A549 (cell line): ENCODE measurements around the gene MAST2.

Experiments
- CTCF ChIP-seq: fragments of >200 bp; sonication (Bioruptor Twin); formaldehyde crosslinking; IDR thresholded peaks from 3 replicates; pipeline ENCODE4 v1.5.1; 2016
- EHMT2 ChIP-seq: fragments of 200-600 bp; sonication (generic); IDR thresholded peaks from 2 replicates; pipeline ENCODE4 v1.6.1; 2016; ENCODE audit warnings: antibody characterized with exemption, low read depth, mild to moderate bottlenecking, moderate library complexity
- FOSB ChIP-seq: fragments of 250-450 bp; sonication (Bioruptor Pico); IDR thresholded peaks from 2 replicates; pipeline ENCODE4 v1.5.0; 2020; ENCODE audit warnings: mild to moderate bottlenecking, moderate library complexity
- MYC ChIP-seq: IDR thresholded peaks from 2 replicates; pipeline ENCODE4 v1.6.1; 2012; ENCODE audit warnings: mild to moderate bottlenecking, inconsistent platforms, low read length, improper control_type of control experiment, borderline replicate concordance
- NPAS2 ChIP-seq: fragments of 250-450 bp; sonication (Bioruptor Pico); IDR thresholded peaks from 2 replicates; pipeline ENCODE4 v1.8.0; 2022; ENCODE audit warnings: mild to moderate bottlenecking, moderate library complexity, borderline replicate concordance
- POLR2A ChIP-seq: IDR thresholded peaks from 2 replicates; pipeline ENCODE4 v1.6.1; 2012; ENCODE audit warnings: mild to moderate bottlenecking, low read length
- RAD21 ChIP-seq, 2 experiments: fragments of >200 bp in 1 of 2; sonication (Bioruptor Twin) in 1 of 2; formaldehyde crosslinking in 1 of 2; IDR thresholded peaks in 1 of 2; conservative IDR thresholded peaks in 1 of 2; 2 replicates in 1 of 2; 3 replicates in 1 of 2; pipeline ENCODE4 v1.6.1; 2012 to 2018; ENCODE audit warnings: inconsistent platforms in 1 of 2
- RCOR1 ChIP-seq: fragments of 150-350 bp; IDR thresholded peaks from 2 replicates; pipeline ENCODE4 v1.6.1; 2014; ENCODE audit warnings: antibody characterized with exemption, low read length, low read depth
- RFX5 ChIP-seq: fragments of 450-650 bp; IDR thresholded peaks from 2 replicates; pipeline ENCODE4 v1.7.1; 2014; ENCODE audit warnings: antibody characterized with exemption, mild to moderate bottlenecking, moderate library complexity
- RNF2 ChIP-seq: fragments of 200-600 bp; sonication (generic); IDR thresholded peaks from 2 replicates; pipeline ENCODE4 v1.6.1; 2016; ENCODE audit warnings: low read depth, mild to moderate bottlenecking, antibody characterized with exemption, moderate library complexity, borderline replicate concordance
- TF ChIP-seq, protein P1 (sequence below): IDR thresholded peaks from 2 replicates; pipeline ENCODE4 v1.6.1; 2012
- TF ChIP-seq, protein P2 (sequence below): fragments of 200-600 bp; sonication (generic); IDR thresholded peaks from 2 replicates; pipeline ENCODE4 v1.6.1; 2016; ENCODE audit warnings: antibody characterized with exemption, mild to moderate bottlenecking, moderate library complexity

GRCh38 chr1:45930258-45931150 is 127.1 kb downstream of the MAST2 start:
- TF ChIP-seq RCOR1 (no peak), CTCF (no peak), RNF2 (no peak), RFX5 (no peak), POLR2A (no peak), RAD21 (conservative IDR thresholded peaks at IDR 0.05 in 1 of 2, IDR thresholded peaks at IDR 0.05 in 1 of 2) (no peak), EHMT2 (no peak), MYC (no peak), FOSB (CRISPR knock-in tag) (no peak), NPAS2 (CRISPR knock-in tag) (no peak)
- TF ChIP-seq, protein P1, sequence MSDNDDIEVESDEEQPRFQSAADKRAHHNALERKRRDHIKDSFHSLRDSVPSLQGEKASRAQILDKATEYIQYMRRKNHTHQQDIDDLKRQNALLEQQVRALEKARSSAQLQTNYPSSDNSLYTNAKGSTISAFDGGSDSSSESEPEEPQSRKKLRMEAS = no peak
- TF ChIP-seq, protein P2, sequence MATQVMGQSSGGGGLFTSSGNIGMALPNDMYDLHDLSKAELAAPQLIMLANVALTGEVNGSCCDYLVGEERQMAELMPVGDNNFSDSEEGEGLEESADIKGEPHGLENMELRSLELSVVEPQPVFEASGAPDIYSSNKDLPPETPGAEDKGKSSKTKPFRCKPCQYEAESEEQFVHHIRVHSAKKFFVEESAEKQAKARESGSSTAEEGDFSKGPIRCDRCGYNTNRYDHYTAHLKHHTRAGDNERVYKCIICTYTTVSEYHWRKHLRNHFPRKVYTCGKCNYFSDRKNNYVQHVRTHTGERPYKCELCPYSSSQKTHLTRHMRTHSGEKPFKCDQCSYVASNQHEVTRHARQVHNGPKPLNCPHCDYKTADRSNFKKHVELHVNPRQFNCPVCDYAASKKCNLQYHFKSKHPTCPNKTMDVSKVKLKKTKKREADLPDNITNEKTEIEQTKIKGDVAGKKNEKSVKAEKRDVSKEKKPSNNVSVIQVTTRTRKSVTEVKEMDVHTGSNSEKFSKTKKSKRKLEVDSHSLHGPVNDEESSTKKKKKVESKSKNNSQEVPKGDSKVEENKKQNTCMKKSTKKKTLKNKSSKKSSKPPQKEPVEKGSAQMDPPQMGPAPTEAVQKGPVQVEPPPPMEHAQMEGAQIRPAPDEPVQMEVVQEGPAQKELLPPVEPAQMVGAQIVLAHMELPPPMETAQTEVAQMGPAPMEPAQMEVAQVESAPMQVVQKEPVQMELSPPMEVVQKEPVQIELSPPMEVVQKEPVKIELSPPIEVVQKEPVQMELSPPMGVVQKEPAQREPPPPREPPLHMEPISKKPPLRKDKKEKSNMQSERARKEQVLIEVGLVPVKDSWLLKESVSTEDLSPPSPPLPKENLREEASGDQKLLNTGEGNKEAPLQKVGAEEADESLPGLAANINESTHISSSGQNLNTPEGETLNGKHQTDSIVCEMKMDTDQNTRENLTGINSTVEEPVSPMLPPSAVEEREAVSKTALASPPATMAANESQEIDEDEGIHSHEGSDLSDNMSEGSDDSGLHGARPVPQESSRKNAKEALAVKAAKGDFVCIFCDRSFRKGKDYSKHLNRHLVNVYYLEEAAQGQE = no peak
